HG03095 (cell line): ENCODE measurements around the gene UBE2J2.

Experiments
- ATAC-seq: cut with Tn5 transposase; IDR thresholded peaks from one replicate; pipeline ENCODE4 v1.9.1; 2021; ENCODE audit warnings: moderate library complexity; ENCODE audit not compliant: unreplicated experiment

The UBE2J2 gene

GRCh38 chr1:1242461-1243265 is 31.0 kb downstream of the UBE2J2 start:
- ATAC-seq: no peak

- ATAC-seq: no peak
These were observed 31.9 kb downstream of the UBE2J2 start for GRCh38 chr1:1241588-1242219.

- no peak for ATAC-seq
These were observed 32.6 kb downstream of the UBE2J2 start for GRCh38 chr1:1240822-1241587.

- ATAC-seq: no peak
These were observed 33.3 kb downstream of the UBE2J2 start for GRCh38 chr1:1240348-1240732.

GRCh38 chr1:1239614-1240347 is 33.9 kb downstream of the UBE2J2 start:
- no peak for ATAC-seq

GRCh38 chr1:1239227-1239613 is 34.4 kb downstream of the UBE2J2 start:
- ATAC-seq: no peak

- no peak for ATAC-seq
These were observed 34.9 kb downstream of the UBE2J2 start for GRCh38 chr1:1238702-1239178.

GRCh38 chr1:1237874-1238701 is 35.6 kb downstream of the UBE2J2 start:
- ATAC-seq: no peak

- ATAC-seq: no peak
These were observed 36.4 kb downstream of the UBE2J2 start for GRCh38 chr1:1236945-1237873.

GRCh38 chr1:1236176-1236763 is 37.4 kb downstream of the UBE2J2 start:
- ATAC-seq: no peak

- no peak for ATAC-seq
These were observed 38.5 kb downstream of the UBE2J2 start for GRCh38 chr1:1235016-1235744.

- no peak for ATAC-seq
These were observed 39.4 kb downstream of the UBE2J2 start for GRCh38 chr1:1234180-1234808.

GRCh38 chr1:1233567-1233892 is 40.1 kb downstream of the UBE2J2 start:
- ATAC-seq: no peak

- no peak for ATAC-seq
These were observed 40.7 kb downstream of the UBE2J2 start for GRCh38 chr1:1232796-1233566.

GRCh38 chr1:1232208-1232795 is 41.4 kb downstream of the UBE2J2 start, which contains the start of gene B3GALT6:
TSS of gene B3GALT6 (plus strand) at chr1:1232237. CDS start at chr1:1232279, 42 bp downstream.
- no peak for ATAC-seq

GRCh38 chr1:1231400-1232207 is 42.0 kb downstream of the UBE2J2 start, which contains the start of gene SDF4:
TSS of gene SDF4 (minus strand) at chr1:1232001. CDS start at chr1:1228772, 3,229 bp downstream.
- ATAC-seq: peak; percentile 82
